ENCODE data around the gene CMTR1. TPM values are rescaled to one million over a fixed set of nuclear protein-coding genes. Genes with fewer than 3 reads are reported as not detected.

The CMTR1 gene
- total RNA-seq, 1 experiment from 2014 or later, result 37.7 TPM

GRCh38 chr6:37477191-37477590 lies 44.2 kb downstream of the CMTR1 start:
- no TSS peak for BruUV-seq (replicated peaks)
- Histone ChIP-seq H3K27me3 (ENCODE audit: control insufficient read depth, insufficient read depth, low read length) (no peaks in the 10 kb centered on the region), H3K36me3 (ENCODE audit: control insufficient read depth, insufficient read depth, low read length) (0 out of 2 replicates have a peak, but pooled peaks cover 2% of the 10 kb centered on the region), H3K27ac (ENCODE audit: low read length) (no peak overlapping the region), H3K4me1 (ENCODE audit: control insufficient read depth, insufficient read depth, low read length) (no peaks in the 10 kb centered on the region), H3K4me3 (ENCODE audit: low read depth in 2 of 2, low read length in 2 of 2) (no peak overlapping the region), H3K9me3 (ENCODE audit: control insufficient read depth, insufficient read depth, low read depth, low read length) (no peaks in the 10 kb centered on the region)
- ATAC-seq (no peak), DNase-seq (ENCODE audit: low read depth, low spot score) (no peak)
- no peak for TF ChIP-seq TCF7L2 (IDR thresholded peaks at IDR 0.05; ENCODE audit: low read depth, low read length)
- TF ChIP-seq SIN3A (IDR thresholded peaks at IDR 0.05; ENCODE audit: borderline replicate concordance, insufficient read depth, low read depth, low read length), result no peak
- no peak for TF ChIP-seq POLR2AphosphoS5 (IDR thresholded peaks at IDR 0.05; ENCODE audit: low read depth, low read length)
- TF ChIP-seq CTCF (IDR thresholded peaks at IDR 0.05), result no peak
- no peak for TF ChIP-seq REST (IDR thresholded peaks at IDR 0.05; ENCODE audit: insufficient read depth in 1 of 2, low read depth in 2 of 2, low read length in 1 of 2)
- intact Hi-C loops (cut with micrococcal nuclease; ENCODE audit: unreplicated experiment), result no loop called here
- CTCF ChIA-PET, result no interaction called here
- POLR2A ChIA-PET, result no interaction called here
- in situ Hi-C loops (cut with HindIII; ENCODE audit: low pct_unique_long_range_greater_than_20kb, low sequenced_read_pairs), result no loop called here

- no TSS peak for BruUV-seq (replicated peaks)
- Histone ChIP-seq H3K4me1 (ENCODE audit: control insufficient read depth, insufficient read depth, low read length) (no peaks in the 10 kb centered on the region; the same call in 1 of the 2 replicates), H3K9me3 (ENCODE audit: control insufficient read depth, insufficient read depth, low read depth, low read length) (no peaks in the 10 kb centered on the region), H3K4me3 (ENCODE audit: low read depth in 2 of 2, low read length in 2 of 2) (no peak overlapping the region), H3K27me3 (ENCODE audit: control insufficient read depth, insufficient read depth, low read length) (no peaks in the 10 kb centered on the region), H3K36me3 (ENCODE audit: control insufficient read depth, insufficient read depth, low read length) (0 out of 2 replicates have a peak, but pooled peaks cover 2% of the 10 kb centered on the region), H3K27ac (ENCODE audit: low read length) (no peak overlapping the region)
- CTCF ChIA-PET, result no interaction called here
- in situ Hi-C loops (cut with HindIII; ENCODE audit: low pct_unique_long_range_greater_than_20kb, low sequenced_read_pairs), result no loop called here
- ATAC-seq (no peak), DNase-seq (ENCODE audit: low read depth, low spot score) (no peak)
- intact Hi-C loops (cut with micrococcal nuclease; ENCODE audit: unreplicated experiment), result no loop called here
- no peak for TF ChIP-seq SIN3A (IDR thresholded peaks at IDR 0.05; ENCODE audit: borderline replicate concordance, insufficient read depth, low read depth, low read length)
- no peak for TF ChIP-seq POLR2AphosphoS5 (IDR thresholded peaks at IDR 0.05; ENCODE audit: low read depth, low read length)
- TF ChIP-seq REST (IDR thresholded peaks at IDR 0.05; ENCODE audit: insufficient read depth in 1 of 2, low read depth in 2 of 2, low read length in 1 of 2), result no peak
- TF ChIP-seq TCF7L2 (IDR thresholded peaks at IDR 0.05; ENCODE audit: low read depth, low read length), result no peak
- TF ChIP-seq CTCF (IDR thresholded peaks at IDR 0.05), result no peak
- POLR2A ChIA-PET, result no interaction called here
Measured at GRCh38 chr6:37477656-37478435, 44.8 kb downstream of the CMTR1 start.

All from Panc1 (cell line).